PFSK-1 (cell line): ENCODE data around the gene PSRC1.

Experiments
- FOXP2 ChIP-seq: optimal IDR thresholded peaks from 2 replicates; pipeline ENCODE3; 2011; ENCODE audit warnings: borderline replicate concordance, control low read depth, inconsistent platforms; ENCODE audit not compliant: insufficient read depth; ENCODE audit errors: extremely low read length, extremely low read depth
- POLR2AphosphoS5 ChIP-seq: IDR thresholded peaks from 2 replicates; pipeline ENCODE4 v1.6.1; 2012; ENCODE audit warnings: low read depth, mild to moderate bottlenecking, control low read depth, low read length, moderate library complexity
- SIN3A ChIP-seq: IDR thresholded peaks from 2 replicates; pipeline ENCODE4 v1.6.1; 2012; ENCODE audit warnings: mild to moderate bottlenecking, low read length, moderate library complexity, borderline replicate concordance; ENCODE audit not compliant: insufficient read depth
- TAF1 ChIP-seq: IDR thresholded peaks from 2 replicates; pipeline ENCODE4 v1.6.1; 2012; ENCODE audit warnings: low read length, control low read depth, borderline replicate concordance; ENCODE audit not compliant: insufficient read depth
- TF ChIP-seq, protein P1 (sequence below), 2 experiments: IDR thresholded peaks; 2 replicates each; pipeline versions ENCODE4 v1.6.1 to v1.8.0; 2011 to 2012; ENCODE audit warnings: low read depth in 2 of 2, low read length in 2 of 2, control low read depth in 1 of 2, inconsistent platforms in 1 of 2, mild to moderate bottlenecking in 1 of 2, moderate library complexity in 1 of 2; ENCODE audit not compliant: insufficient read depth in 1 of 2

The PSRC1 gene

DNA sequence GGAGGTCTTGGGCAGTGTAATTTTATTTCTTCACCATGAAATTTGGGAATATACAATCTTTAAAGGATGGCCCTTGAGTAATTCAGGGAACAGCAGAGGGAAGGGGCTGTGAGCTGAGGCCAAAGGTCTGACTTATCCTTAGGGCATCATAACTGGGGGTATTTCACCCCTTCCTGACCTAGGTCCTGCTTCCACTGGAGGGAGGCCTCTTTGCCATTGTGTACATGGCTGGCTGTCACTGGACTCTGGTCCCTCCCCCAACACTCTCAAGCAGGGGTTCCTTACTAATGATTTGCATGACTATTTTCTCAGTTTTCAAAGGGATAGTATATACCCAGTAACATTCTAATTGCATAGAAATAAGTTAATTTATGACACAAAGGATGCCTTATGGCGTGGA lies 7.2 kb upstream of the PSRC1 start:
- no peak for TF ChIP-seq FOXP2
- TF ChIP-seq, protein P1, sequence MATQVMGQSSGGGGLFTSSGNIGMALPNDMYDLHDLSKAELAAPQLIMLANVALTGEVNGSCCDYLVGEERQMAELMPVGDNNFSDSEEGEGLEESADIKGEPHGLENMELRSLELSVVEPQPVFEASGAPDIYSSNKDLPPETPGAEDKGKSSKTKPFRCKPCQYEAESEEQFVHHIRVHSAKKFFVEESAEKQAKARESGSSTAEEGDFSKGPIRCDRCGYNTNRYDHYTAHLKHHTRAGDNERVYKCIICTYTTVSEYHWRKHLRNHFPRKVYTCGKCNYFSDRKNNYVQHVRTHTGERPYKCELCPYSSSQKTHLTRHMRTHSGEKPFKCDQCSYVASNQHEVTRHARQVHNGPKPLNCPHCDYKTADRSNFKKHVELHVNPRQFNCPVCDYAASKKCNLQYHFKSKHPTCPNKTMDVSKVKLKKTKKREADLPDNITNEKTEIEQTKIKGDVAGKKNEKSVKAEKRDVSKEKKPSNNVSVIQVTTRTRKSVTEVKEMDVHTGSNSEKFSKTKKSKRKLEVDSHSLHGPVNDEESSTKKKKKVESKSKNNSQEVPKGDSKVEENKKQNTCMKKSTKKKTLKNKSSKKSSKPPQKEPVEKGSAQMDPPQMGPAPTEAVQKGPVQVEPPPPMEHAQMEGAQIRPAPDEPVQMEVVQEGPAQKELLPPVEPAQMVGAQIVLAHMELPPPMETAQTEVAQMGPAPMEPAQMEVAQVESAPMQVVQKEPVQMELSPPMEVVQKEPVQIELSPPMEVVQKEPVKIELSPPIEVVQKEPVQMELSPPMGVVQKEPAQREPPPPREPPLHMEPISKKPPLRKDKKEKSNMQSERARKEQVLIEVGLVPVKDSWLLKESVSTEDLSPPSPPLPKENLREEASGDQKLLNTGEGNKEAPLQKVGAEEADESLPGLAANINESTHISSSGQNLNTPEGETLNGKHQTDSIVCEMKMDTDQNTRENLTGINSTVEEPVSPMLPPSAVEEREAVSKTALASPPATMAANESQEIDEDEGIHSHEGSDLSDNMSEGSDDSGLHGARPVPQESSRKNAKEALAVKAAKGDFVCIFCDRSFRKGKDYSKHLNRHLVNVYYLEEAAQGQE (IDR thresholded peaks at IDR 0.05; ENCODE audit: insufficient read depth in 1 of 2, low read depth in 2 of 2, low read length in 2 of 2): no peak
- no peak for TF ChIP-seq SIN3A
- TF ChIP-seq TAF1: no peak
- TF ChIP-seq POLR2AphosphoS5: no peak

DNA sequence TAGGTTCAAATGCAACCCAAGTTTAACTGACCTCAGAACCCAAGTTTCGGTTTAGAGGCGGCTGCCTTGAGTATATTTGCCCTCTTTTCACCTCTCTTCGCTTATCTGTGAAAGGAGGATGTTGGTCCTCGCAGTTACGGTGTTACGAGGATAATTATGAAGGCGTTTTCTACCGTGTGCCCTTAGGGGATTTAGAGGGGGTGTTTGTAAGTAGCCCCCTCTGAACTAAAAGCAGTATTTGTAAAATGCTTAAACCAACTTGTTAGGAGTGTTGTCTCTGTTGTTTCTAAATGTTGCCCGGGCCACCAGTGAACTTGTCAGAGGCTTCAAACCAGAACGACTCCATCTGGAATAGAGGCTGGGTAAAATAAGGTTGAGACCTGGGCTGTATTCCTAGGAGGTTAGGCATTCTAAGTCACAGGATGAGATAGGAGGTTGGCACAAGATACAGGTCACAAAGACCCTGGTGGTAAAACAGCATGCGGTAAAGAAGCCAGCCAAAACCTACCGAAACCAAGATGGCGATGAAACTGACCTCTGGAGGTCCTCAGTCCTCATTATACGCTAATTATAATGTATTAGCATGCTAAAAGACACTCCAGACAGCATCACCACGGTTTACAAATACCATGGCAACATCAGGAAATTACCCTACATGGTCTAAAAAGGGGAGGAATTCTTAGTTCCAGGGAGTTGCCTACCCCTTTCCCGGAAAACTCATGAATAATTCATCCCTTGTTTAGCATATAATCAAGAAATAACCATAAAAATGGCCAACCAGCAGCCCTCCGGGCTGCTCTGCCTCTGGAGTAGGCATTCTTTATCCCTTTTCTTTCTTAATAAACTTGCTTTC lies 1.0 kb upstream of the PSRC1 start:
- no peak for TF ChIP-seq TAF1

DNA sequence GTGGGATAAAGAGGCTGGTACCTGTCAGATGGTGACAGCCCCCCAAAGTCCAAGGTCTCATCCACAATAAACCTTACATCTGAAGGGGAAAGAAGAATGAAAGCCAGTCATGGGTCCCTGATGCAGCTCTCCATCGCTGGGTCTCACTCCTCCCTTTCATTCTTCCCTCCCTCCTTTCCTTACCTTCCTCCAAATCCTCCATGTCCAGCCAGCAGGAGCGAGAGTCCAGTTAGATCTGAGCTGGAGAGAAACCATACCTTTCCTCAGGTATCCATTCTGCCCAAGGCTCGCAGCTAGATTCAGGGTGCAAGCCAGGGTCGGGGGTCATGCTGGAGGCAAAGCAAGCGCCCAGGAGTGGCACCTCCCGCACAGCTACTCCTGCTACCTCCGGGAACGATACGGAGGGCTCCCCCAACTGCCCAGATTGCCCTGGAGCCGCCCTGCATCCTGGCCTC lies 421 bp downstream of the PSRC1 start:
- no peak for TF ChIP-seq POLR2AphosphoS5
- peak; percentile 15; the same call in 1 of the 2 replicates for TF ChIP-seq TAF1

DNA sequence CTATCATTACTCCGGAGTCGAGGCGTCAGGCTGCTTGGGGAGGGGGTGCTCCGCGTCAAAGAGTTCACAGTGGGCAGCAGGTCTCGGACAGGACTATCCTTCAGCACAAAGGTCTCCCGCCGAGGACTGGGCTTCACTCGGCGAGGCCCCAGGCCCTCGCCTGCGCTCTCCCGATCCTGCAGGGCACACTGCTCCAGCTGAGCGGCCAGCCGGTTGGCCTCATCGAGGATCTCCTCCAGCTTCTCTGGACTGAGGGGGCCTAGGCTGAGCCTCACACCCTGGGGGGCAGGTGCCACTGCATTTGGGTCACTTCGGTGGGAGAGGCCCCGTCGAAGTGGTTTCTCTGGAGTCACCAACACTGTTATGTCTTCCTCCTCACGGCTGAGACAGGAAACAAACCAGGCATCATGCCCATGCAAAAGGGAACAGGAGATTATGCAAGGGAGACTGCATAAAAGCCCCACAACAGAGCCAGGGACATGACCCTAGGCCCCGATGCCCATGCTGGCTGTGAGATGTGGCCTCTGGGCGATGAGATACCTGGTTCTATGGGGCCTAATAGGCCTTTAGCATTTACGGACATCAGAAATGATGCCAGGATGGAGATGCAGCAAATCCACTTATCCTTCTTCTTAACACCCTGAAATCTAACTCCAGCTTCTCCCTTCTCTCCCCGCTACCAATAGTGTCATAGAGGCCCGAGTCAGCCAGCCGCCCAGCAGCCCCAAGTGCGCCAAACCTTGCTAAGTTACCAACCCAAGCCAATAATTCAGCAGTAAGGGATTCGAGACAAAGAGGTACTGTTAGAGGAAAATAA lies 1.1 kb downstream of the PSRC1 start:
- TF ChIP-seq SIN3A (no peak), FOXP2 (no peak), TAF1 (no peak), POLR2AphosphoS5 (no peak)
- TF ChIP-seq, protein P1 (IDR thresholded peaks at IDR 0.05; ENCODE audit: insufficient read depth in 1 of 2, low read depth in 2 of 2, low read length in 2 of 2): no peak

DNA sequence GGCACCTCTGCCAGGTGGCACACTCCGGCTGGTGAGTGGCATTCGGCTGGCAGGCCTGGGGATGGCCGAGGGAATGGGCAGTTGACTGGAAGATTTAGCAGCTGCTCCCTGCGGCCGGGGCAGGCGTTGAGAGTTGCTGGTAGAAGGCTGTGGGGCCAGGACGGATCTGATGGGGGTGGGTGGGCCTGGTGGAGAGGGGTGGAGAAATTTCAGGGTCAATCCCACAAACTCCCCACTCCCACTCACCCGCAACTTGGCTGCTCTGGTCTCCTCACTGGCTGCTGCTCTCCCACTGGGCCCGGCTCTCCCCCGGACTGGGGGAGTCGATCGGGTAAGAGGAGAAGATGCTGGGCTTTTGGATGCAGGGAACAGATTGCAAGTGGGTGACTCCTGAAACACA lies 2.1 kb downstream of the PSRC1 start:
- no peak for TF ChIP-seq POLR2AphosphoS5
- TF ChIP-seq FOXP2: no peak

DNA sequence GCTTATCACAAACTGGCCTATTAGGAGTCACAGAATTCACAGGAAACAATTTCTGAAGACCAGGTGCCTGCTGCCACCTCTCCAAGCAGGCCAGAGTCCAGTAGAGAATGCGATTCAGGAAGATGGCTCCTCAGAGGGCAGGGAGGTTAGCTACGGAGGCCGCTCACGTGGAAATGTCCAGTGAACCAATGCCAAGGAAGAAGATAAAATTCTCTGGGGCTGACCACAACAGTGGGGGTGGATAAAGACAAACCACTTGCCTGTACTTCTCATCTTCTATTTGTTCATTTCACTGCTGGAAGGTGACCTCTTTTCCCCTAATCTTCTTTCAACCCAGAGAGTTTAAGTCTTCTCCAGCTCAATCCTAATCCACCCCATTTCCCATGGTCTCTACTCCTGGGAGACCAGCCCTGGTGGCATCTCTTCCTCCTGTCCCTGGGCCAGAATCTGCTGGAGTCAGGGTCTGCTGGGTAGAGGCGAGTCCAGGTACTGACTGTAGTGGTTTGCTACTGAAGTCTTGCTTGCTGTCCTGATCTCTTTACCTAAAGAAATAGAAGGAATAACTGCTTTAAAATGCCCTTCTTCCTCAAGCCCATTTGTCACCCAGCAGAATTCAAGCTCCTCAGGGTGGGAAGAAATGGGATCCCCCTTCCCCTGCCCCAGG lies 3.2 kb downstream of the PSRC1 start:
- TF ChIP-seq FOXP2: no peak
- TF ChIP-seq SIN3A: no peak
- TF ChIP-seq TAF1: no peak
- TF ChIP-seq, protein P1 (IDR thresholded peaks at IDR 0.05; ENCODE audit: insufficient read depth in 1 of 2, low read depth in 2 of 2, low read length in 2 of 2): no peak
